ENCODE data around the gene PSD2.

DNA sequence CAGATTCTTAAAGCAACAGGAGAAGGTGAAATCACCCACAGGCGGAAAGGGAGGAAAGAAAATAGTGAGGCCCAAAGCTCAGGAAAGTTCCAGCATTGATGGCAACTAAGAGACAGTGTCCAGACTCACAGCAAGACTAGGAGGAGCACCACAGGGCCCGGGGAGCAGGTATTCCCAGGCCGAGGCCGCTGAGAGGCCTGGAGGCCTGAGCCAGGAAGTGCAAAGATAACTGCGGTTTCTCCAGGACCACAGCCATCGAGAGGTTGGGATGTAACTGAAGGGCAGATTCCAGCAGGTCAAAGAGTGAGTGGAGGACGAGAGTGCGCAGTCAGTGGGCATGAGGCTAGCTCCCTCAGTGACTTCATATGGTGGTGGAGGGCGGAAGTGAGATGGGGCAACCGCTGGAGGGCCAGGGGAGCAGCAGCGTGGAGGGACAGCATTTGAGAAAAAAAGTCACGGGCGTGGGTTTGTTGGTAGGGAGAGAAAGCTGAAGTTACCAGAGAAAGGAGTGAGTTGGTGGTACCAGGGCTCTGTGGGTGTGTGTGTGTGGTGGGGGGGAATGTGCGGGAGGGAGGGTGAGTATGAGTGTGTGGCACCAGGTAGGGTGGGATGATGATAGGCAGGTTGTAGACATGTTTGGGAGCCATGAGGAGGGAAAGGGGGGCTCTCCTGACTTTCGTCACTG, 89.7 kb downstream of the PSD2 start:
- TF ChIP-seq, protein P1, sequence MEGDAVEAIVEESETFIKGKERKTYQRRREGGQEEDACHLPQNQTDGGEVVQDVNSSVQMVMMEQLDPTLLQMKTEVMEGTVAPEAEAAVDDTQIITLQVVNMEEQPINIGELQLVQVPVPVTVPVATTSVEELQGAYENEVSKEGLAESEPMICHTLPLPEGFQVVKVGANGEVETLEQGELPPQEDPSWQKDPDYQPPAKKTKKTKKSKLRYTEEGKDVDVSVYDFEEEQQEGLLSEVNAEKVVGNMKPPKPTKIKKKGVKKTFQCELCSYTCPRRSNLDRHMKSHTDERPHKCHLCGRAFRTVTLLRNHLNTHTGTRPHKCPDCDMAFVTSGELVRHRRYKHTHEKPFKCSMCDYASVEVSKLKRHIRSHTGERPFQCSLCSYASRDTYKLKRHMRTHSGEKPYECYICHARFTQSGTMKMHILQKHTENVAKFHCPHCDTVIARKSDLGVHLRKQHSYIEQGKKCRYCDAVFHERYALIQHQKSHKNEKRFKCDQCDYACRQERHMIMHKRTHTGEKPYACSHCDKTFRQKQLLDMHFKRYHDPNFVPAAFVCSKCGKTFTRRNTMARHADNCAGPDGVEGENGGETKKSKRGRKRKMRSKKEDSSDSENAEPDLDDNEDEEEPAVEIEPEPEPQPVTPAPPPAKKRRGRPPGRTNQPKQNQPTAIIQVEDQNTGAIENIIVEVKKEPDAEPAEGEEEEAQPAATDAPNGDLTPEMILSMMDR (IDR thresholded peaks at IDR 0.05), result no peak
- TF ChIP-seq, protein P2, sequence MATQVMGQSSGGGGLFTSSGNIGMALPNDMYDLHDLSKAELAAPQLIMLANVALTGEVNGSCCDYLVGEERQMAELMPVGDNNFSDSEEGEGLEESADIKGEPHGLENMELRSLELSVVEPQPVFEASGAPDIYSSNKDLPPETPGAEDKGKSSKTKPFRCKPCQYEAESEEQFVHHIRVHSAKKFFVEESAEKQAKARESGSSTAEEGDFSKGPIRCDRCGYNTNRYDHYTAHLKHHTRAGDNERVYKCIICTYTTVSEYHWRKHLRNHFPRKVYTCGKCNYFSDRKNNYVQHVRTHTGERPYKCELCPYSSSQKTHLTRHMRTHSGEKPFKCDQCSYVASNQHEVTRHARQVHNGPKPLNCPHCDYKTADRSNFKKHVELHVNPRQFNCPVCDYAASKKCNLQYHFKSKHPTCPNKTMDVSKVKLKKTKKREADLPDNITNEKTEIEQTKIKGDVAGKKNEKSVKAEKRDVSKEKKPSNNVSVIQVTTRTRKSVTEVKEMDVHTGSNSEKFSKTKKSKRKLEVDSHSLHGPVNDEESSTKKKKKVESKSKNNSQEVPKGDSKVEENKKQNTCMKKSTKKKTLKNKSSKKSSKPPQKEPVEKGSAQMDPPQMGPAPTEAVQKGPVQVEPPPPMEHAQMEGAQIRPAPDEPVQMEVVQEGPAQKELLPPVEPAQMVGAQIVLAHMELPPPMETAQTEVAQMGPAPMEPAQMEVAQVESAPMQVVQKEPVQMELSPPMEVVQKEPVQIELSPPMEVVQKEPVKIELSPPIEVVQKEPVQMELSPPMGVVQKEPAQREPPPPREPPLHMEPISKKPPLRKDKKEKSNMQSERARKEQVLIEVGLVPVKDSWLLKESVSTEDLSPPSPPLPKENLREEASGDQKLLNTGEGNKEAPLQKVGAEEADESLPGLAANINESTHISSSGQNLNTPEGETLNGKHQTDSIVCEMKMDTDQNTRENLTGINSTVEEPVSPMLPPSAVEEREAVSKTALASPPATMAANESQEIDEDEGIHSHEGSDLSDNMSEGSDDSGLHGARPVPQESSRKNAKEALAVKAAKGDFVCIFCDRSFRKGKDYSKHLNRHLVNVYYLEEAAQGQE (IDR thresholded peaks at IDR 0.05; ENCODE audit: insufficient read depth in 1 of 2, low read depth in 2 of 2, low read length in 1 of 2), result no peak
- no peak for TF ChIP-seq POLR2AphosphoS5 (IDR thresholded peaks at IDR 0.05; ENCODE audit: low read depth, low read length)
